OCI-LY3 (cell line): Measurements from ENCODE around the gene TBC1D13.

ENCODE experiments used
- H2AFZ ChIP-seq: fragments of 200-600, 300-600 bp; shearing (Covaris generic); 2 replicates; pipeline ENCODE4 v1.6.0; 2014; ENCODE audit warnings: antibody characterized with exemption, low read depth, low read length
- H3K27ac ChIP-seq: fragments of 200-600, 300-600 bp; sonication (generic); 2 replicates; pipeline ENCODE4 v1.5.1; 2014; ENCODE audit warnings: mild to moderate bottlenecking, low read length, moderate library complexity, mixed read lengths
- H3K27me3 ChIP-seq: fragments of 200-600, 300-600 bp; sonication (generic); 2 replicates; pipeline ENCODE4 v1.6.1; 2014; ENCODE audit warnings: low read depth, low read length, mixed read lengths
- H3K36me3 ChIP-seq: fragments of 200-600, 300-600 bp; sonication (generic); replicated peaks from 2 replicates; pipeline ENCODE3; 2014; ENCODE audit warnings: low read depth, low read length, mixed read lengths
- H3K4me1 ChIP-seq: fragments of 300-600, 200-600 bp; sonication (generic); 2 replicates; pipeline ENCODE4 v1.6.1; 2014; ENCODE audit warnings: low read length, mixed read lengths
- H3K4me2 ChIP-seq: fragments of 200-600, 300-600 bp; sonication (generic); 2 replicates; pipeline ENCODE4 v1.6.1; 2014; ENCODE audit warnings: low read length, mixed read lengths
- H3K4me3 ChIP-seq: fragments of 300-600, 200-600 bp; sonication (generic); 2 replicates; pipeline ENCODE4 v1.5.1; 2014; ENCODE audit warnings: antibody characterized with exemption, mild to moderate bottlenecking, low read length, moderate library complexity
- H3K79me2 ChIP-seq: fragments of 300-600, 200-600 bp; shearing (Covaris generic); 2 replicates; pipeline ENCODE4 v1.6.1; 2014; ENCODE audit warnings: mild to moderate bottlenecking, low read length, mixed read lengths
- H3K9ac ChIP-seq: fragments of 300-600, 200-600 bp; shearing (Covaris generic); 2 replicates; pipeline ENCODE4 v1.6.0; 2014; ENCODE audit warnings: mild to moderate bottlenecking, low read length, moderate library complexity
- H3K9me3 ChIP-seq: fragments of 200-600, 300-600 bp; shearing (Covaris generic); 2 replicates; pipeline ENCODE4 v1.6.1; 2014; ENCODE audit warnings: low read length, mixed read lengths; ENCODE audit not compliant: insufficient read depth
- H4K20me1 ChIP-seq: fragments of 200-600, 300-600 bp; sonication (generic); 2 replicates; pipeline ENCODE4 v1.6.1; 2016; ENCODE audit warnings: low read length, mixed read lengths; ENCODE audit not compliant: insufficient read depth
- CTCF ChIP-seq: fragments of 200-600, 300-600 bp; sonication (generic); IDR thresholded peaks from 2 replicates; pipeline ENCODE4 v1.5.1; 2014; ENCODE audit warnings: antibody characterized with exemption, low read length, low read depth
- EZH2phosphoT487 ChIP-seq: fragments of 200-600 bp; shearing (Covaris generic); IDR thresholded peaks from 2 replicates; pipeline ENCODE4 v1.6.1; 2018; ENCODE audit warnings: antibody characterized with exemption, mixed run types, low read depth

The TBC1D13 gene

GRCh38 chr9:128807827-128808226 is 20.8 kb downstream of the TBC1D13 start:
- peaks cover 16% of the 10 kb centered on the region for H3K36me3 ChIP-seq

GRCh38 chr9:128808543-128808942 is 21.5 kb downstream of the TBC1D13 start:
- H3K9me3 ChIP-seq, result no peaks in the 10 kb centered on the region
- H4K20me1 ChIP-seq, result no peaks in the 10 kb centered on the region
- no peaks in the 10 kb centered on the region for H3K27me3 ChIP-seq
- H3K27ac ChIP-seq, result no peak overlapping the region
- no peaks in the 10 kb centered on the region for H3K4me1 ChIP-seq
- H3K4me2 ChIP-seq, result no peak overlapping the region
- H2AFZ ChIP-seq, result no peak overlapping the region
- no peak overlapping the region for H3K4me3 ChIP-seq
- TF ChIP-seq EZH2phosphoT487 (no peak), CTCF (no peak)
- H3K36me3 ChIP-seq, result peaks cover 16% of the 10 kb centered on the region
- H3K79me2 ChIP-seq, result no peaks in the 10 kb centered on the region
- no peak overlapping the region for H3K9ac ChIP-seq

More at GRCh38 chr9:128807827-128808226, 20.8 kb downstream of the TBC1D13 start:
- H3K4me2 ChIP-seq, result no peak overlapping the region
- TF ChIP-seq EZH2phosphoT487 (no peak), CTCF (no peak)
- no peaks in the 10 kb centered on the region for H4K20me1 ChIP-seq
- no peaks in the 10 kb centered on the region for H3K4me1 ChIP-seq
- no peak overlapping the region for H3K9ac ChIP-seq
- H2AFZ ChIP-seq, result no peak overlapping the region
- no peaks in the 10 kb centered on the region for H3K27me3 ChIP-seq
- H3K4me3 ChIP-seq, result no peak overlapping the region
- H3K9me3 ChIP-seq, result no peaks in the 10 kb centered on the region
- no peak overlapping the region for H3K27ac ChIP-seq
- no peaks in the 10 kb centered on the region for H3K79me2 ChIP-seq

- no peak overlapping the region for H3K4me2 ChIP-seq
- no peak for TF ChIP-seq EZH2phosphoT487
- no peak for TF ChIP-seq CTCF
- peaks cover 10% of the 10 kb centered on the region for H3K36me3 ChIP-seq
- H3K4me1 ChIP-seq, result no peaks in the 10 kb centered on the region
- H3K79me2 ChIP-seq, result no peaks in the 10 kb centered on the region
- no peak overlapping the region for H2AFZ ChIP-seq
- no peaks in the 10 kb centered on the region for H3K27me3 ChIP-seq
- H4K20me1 ChIP-seq, result no peaks in the 10 kb centered on the region
- no peak overlapping the region for H3K4me3 ChIP-seq
- H3K9ac ChIP-seq, result no peak overlapping the region
- H3K27ac ChIP-seq, result no peak overlapping the region
- H3K9me3 ChIP-seq, result no peaks in the 10 kb centered on the region
These were observed 22.1 kb downstream of the TBC1D13 start for GRCh38 chr9:128809036-128809599.

GRCh38 chr9:128809831-128810230 is 22.8 kb downstream of the TBC1D13 start:
- H3K4me2 ChIP-seq, result no peak overlapping the region
- no peaks in the 10 kb centered on the region for H3K4me1 ChIP-seq
- no peak overlapping the region for H3K9ac ChIP-seq
- no peaks in the 10 kb centered on the region for H3K27me3 ChIP-seq
- H3K27ac ChIP-seq, result no peak overlapping the region
- TF ChIP-seq CTCF, result no peak
- no peak for TF ChIP-seq EZH2phosphoT487
- no peaks in the 10 kb centered on the region for H3K79me2 ChIP-seq
- no peaks in the 10 kb centered on the region for H4K20me1 ChIP-seq
- no peak overlapping the region for H3K4me3 ChIP-seq
- H3K9me3 ChIP-seq, result no peaks in the 10 kb centered on the region
- no peak overlapping the region for H2AFZ ChIP-seq
- peaks cover 10% of the 10 kb centered on the region for H3K36me3 ChIP-seq
